Fibroblast of skin of left quadriceps (primary cell): ENCODE data around the gene AOPEP.
"Not testable (repeated sequence)": the region's sequence is repeated elsewhere in the genome, so short reads cannot be mapped to it uniquely, and the experiment has no call there.

Experiments used
- DNase-seq, 2 experiments: peaks; one replicate each; pipeline ENCODE4 v3.0.0-alpha.2; 2013; ENCODE audit warnings: low read depth in 2 of 2

The AOPEP gene

DNA sequence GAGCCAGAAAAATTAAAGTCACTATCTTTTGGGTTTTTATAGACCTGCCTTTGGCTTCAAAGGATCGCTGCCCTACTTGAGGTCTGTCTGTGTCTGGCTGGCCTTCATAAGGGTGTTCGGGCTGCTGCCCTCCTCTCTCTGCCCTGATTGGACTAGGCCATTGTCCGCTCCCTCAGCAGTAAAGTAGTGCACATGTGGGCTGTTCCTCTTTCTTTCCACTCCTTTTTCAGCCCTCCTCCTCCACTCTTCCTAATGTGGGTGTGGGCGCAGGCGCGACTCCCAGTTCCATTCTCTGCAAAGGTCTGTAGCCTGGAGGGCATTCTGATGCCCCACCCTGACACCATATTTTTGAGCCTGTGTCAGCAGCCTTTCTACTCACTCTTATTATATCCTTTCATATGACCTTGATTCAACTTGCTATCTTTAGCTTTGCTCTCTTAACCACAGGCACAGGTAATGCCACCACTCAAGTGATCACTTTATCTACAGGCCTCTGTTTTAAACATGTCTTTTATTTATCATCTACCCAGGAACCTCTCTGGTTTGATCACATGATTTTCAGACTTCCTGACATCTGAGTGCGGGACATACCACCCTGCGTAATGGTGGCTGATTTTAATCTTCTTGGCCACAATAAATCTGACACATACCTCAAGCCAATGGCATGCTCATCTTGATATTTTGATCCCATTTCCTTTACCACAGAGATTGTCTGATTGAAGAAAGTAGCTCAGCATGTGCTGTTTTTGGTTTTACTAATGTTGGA lies 144.5 kb downstream of the AOPEP start:
- DNase-seq: no peak

GRCh38 chr9:94872083-94872833 lies 145.8 kb downstream of the AOPEP start:
- DNase-seq: no peak

DNA sequence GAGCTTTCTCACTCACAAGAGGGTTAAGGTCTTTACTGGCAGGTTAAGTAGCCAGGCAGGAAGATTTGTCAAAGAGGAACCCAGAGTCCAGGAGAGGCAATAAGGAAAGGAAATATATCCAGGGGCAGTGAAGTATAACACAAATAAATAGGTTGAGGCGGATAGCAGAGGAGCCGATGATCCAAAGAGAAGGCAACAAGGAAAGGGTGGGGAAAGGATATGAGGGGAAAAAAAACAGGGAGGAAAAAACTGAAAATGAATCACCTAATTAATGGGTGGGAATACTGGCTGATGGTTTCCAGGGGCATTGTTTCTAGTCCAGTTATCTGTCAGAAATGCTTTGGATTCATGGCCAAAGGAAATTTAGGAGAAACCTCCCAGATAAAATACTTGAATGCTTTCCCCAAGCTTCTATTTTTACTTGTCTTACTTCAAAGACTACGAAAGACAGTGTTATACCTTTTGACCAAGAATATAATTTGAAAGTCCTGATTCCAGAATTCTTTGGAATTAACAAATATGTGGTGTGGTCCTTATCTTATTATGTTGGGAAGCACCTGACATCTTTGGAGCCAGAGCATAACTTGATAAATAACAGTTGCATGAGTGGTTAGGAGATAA lies 146.5 kb downstream of the AOPEP start:
- no peak for DNase-seq

DNA sequence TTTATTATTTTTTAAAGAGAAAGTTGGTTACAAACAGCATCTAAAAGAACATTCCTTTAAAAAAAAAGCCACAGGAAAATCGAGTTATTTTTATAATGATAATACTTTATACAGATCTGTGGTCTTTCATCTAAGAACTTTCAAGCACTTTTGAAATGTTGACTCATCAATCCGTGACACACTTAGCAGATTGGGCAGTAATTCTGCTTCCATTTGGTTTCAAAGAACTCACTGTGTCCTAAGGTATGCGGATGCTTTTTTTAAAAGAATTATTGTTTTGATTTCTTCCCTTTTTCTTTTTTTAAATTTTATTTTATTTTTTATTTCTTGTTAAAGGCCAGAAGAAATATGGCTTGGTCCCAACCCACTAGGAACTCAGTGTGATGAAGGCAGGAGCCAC lies 147.8 kb downstream of the AOPEP start:
- peak in 1 of 2 experiments; percentile 58 for DNase-seq

GRCh38 chr9:94875300-94876020 lies 149.0 kb downstream of the AOPEP start:
- DNase-seq: no peak

- DNase-seq: not testable (repeated sequence)
These were observed 152.3 kb downstream of the AOPEP start for GRCh38 chr9:94878804-94879203.

DNA sequence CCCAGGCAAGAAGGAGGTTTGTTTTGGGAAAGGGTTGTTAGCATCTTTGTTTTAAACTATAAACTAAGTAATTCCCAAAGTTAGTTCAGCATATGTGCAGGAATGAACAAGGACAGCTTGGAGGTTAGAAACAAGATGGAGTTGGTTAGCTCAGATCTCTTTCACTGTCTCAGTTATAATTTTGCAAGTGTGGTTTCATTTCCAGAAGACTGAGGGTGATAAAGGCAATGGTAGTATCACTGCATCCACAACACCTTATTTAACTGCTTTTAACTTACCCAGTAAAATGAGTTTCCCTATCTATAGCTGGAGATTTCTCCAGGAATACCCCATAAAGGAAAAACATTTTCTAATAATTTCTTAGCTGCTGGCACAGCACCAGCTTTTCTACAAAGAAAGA lies 152.7 kb downstream of the AOPEP start:
- DNase-seq: no peak

DNA sequence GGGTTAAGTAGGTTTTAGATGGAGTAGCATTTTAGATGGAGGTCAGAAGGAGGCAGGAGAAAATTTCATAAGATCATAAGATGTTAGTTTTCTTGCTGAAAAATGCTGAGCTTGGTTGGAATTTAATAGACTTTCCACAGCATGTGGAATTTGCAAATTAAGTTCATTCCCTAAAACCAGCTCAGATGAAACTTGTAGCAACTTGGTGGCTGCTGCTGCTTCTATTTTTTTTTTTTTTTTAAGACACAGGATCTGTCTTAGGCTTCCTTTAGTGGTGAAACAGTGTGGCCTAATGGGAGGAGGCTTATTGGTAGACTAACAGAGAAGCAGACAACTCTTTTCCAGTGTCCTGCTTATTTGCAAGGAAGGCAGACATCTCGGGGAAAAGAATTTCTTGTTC lies 154.5 kb downstream of the AOPEP start:
- DNase-seq: peak in 1 of 2 experiments; percentile 52

GRCh38 chr9:94881454-94881853 lies 155.0 kb downstream of the AOPEP start:
- DNase-seq: no peak

DNA sequence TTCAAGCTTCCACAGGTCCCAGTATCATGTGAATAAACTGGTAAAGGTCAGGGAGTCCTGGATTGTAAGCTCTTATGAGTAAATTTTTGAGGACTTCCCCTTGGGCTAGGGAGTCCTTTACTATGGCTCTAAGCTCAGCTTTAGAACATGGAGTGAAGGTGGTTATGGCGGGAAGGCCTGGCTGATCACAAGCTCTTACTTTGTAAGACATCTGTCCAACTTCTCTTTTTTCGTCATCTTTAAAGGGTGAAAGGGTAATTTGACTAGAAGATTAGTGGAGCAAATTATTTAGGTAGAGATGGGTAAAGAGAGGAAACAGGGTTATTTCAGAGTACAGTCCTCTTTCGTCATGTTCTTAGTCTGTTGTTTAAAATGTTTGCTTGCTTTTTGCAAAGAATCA lies 155.4 kb downstream of the AOPEP start:
- no peak for DNase-seq

- no peak for DNase-seq
These were observed 156.6 kb downstream of the AOPEP start for GRCh38 chr9:94882966-94883641.

- no peak for DNase-seq
These were observed 159.5 kb downstream of the AOPEP start for GRCh38 chr9:94885854-94886447.

- DNase-seq: no peak
These were observed 161.2 kb downstream of the AOPEP start for GRCh38 chr9:94887721-94888120.

DNA sequence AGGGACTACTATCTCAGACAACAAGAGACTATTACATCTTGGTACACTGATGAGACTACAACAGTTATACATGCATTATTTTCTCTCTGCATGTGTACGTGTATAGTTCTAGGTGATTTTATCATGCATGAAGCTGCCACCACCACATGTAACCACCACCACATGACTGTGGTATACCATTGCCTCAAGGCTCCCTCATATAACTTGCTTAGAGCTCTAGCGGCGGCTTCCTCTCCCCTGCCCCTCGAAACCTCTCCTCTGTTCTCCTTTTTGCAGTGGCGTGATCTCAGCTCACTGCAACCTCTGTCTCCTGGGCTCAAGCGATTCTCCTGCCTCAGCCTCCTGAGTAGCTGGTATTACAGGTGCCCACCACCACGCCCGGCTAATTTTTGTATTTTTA lies 162.3 kb downstream of the AOPEP start:
- no peak for DNase-seq

DNA sequence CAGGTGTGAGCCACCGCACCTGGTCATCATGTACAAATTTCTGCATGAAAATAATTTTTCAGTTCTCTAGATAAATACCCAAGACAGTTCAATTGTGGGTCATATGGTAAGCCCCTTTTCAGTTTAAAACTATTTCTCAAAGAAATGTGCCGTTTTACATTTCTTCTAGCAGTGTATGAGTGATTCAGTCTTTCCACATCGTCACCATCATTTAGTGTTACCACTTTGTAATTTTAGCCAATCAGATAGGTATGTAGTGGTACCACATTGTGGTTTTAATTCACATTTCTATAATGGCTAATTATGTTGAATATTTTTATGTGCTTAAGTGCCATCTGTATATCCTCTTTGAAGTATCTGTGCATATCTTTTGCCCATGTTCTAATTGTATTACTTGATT lies 163.1 kb downstream of the AOPEP start:
- DNase-seq: no peak

DNA sequence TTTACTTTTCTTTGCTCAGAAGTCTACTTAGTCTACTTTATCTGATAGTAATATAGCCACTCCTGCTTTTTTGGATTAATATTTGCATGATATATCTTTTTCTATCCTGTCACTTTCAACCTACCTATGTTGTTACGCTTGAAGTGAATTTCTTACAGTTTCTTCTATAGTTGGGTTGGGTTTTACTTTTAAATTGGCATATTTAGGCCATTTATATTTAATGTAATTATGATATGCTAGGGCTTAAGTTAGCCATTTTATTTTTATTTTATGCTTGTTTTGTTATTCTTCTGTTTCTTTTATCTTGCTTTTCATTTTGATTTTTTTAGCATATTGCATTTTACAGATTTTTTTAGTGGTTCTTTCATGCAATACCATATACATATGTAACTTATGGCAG lies 164.7 kb downstream of the AOPEP start:
- DNase-seq: no peak

DNA sequence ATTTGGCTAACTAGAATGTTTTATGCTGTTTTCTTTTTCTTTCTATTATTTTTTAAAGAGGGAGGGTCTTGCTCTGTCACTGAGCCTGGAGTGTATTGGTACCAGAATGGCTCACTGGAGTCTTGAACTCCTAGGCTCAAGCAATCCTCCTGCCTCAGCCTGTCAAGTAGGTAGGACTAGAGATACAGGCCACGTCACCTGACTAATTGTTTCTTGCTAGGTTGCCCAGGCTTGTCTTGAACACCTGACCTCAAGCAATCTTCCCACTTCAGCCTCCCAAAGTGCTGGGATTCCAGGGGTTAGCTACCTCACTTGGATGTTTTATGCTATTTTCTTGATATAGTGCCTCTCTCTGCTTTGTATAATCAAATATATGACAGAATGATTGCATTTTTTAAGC lies 166.2 kb downstream of the AOPEP start:
- DNase-seq: no peak

GRCh38 chr9:94894094-94894699 lies 167.7 kb downstream of the AOPEP start:
- DNase-seq: no peak

- no peak for DNase-seq
These were observed 169.2 kb downstream of the AOPEP start for GRCh38 chr9:94895668-94896067.

DNA sequence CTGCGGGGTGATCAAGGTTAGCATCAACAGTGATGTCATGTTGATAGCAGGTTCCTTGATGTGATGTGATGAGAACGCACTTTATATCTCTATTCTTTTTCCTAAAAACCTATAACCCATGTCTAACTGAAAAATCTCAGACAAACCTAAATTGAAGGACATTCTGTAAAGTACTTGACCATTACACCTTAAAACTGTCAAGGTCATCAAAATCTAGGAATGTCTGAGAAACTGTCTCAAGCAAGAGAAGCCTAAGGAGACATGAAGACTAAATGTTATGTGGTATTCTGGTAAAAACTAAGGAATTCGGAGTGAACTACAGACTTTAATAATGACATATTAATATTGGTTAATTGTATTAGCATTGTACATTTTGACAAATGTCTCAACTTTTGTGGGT lies 170.0 kb downstream of the AOPEP start:
- DNase-seq: no peak
